ENCODE measurements around the gene R3HCC1L.
A peak's percentile ranks its signal among the peaks of the same experiment; 100 is the strongest.

The R3HCC1L gene

DNA sequence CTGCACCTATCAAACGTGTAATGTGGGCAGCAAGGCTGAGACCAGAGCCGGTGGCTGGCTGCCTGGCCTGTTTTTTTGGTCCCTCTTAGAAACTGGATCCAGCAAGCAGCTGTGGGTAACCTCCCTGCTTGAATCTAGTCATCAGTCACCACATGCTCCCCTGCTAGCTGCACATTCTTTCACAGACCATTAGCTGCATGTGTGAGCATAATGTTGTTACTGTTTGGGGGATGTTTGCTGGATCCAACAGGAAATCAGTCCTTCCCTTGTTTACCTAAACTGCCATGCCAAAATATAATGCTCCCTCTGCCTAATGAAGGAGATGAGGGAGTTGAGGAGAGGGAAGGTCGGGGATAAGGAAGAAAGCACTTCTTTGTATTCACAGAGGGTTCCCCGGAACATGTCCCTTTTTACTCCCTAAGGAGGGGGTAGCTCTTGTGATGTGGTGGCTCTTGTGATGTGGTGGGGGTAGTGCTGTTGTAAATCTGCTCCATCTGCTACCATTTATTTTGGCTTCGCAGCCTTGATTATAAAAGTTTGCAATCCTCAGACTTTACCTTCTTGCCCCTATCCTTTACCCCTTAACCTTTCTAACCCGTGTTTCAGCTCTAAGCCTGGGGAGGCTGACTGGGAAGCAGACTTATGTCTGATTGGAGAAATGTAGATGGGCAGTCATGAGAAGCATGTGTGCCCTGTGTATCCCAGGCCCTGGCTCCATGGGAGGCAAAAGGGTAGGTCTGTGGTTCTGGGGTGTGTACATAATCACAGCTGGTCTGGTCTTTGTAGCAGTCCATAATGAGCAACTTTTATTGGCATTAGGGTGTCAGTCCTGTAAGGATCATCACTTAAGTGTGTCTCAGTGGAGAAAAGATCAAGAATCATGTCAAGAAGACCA, 112.7 kb downstream of the R3HCC1L start:
- Histone ChIP-seq H3K4me1 (ENCODE audit: control insufficient read depth, insufficient read depth, low read length) (no peaks in the 10 kb centered on the region), H3K9me3 (ENCODE audit: control insufficient read depth, insufficient read depth, low read depth, low read length) (no peaks in the 10 kb centered on the region), H3K36me3 (ENCODE audit: control insufficient read depth in 2 of 2, insufficient read depth in 1 of 2, low read length in 2 of 2) (peaks cover 7 to 78% of the 10 kb centered on the region in 2 experiments), H3K4me3 (ENCODE audit: low read depth, low read length) (no peak overlapping the region), H3K27ac (ENCODE audit: extremely low read depth, low read depth, low read length) (no peak overlapping the region)
- peak; percentile 33; the same call in 1 of the 2 replicates for TF ChIP-seq GLIS1 (tag by site-specific recombination; IDR thresholded peaks at IDR 0.05)
- no peak for TF ChIP-seq ZNF707 (tag by site-specific recombination; IDR thresholded peaks at IDR 0.05)
- TF ChIP-seq ZNF560 (tag by site-specific recombination; IDR thresholded peaks at IDR 0.05; ENCODE audit: borderline replicate concordance), result no peak
- ChIA-PET POLR2A (no interaction called here), CTCF (interaction anchor here (0.9 to 6.9 kb wide), 2 partner anchors 62 to 72 kb away, joined by 3 to 67 read pairs; no protein-coding TSS in a partner anchor)

DNA sequence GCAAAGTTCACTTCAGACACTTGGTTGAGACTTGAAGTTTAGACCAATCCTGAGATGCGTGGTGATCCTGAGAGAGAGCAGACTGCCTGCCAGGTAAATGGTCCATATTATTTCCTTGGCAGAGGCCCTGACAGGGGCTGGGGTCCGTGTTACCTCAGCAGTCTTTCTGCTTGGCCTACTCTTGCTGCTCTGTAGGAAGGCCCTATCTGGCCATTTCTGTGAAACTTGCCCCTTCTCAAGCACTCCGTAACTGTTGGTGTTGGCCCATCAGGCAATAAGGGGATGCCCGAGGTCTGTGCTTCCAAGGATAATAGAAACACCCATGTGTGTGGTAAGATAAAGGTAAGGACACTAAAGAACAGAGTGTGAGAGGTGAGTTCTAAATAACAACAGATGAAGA, 113.6 kb downstream of the R3HCC1L start:
- POLR2A ChIA-PET, result no interaction called here

DNA sequence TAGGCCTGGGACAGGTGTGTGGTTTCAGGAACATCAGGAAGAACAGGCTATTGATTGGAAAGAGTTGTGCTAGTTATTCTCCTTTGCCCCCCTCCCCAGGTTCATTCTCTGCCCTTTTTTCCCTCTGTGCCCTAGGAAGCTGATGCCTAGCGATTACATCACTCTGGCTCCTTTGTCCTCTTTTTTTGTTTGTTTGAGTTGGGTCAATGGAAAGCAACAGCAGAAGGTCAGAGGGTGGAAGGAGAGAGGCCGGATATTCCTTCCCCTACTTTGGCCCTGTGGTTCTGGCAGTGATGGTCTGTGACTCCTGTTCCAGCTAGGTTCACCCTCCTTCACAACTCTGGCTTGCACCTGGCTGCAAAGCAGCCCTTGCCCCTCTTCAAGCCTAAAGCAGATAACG, 114.7 kb downstream of the R3HCC1L start:
- no peaks in the 10 kb centered on the region for H3K4me1 ChIP-seq (ENCODE audit: control insufficient read depth, insufficient read depth, low read length)
- H3K36me3 ChIP-seq (ENCODE audit: control insufficient read depth in 2 of 2, insufficient read depth in 1 of 2, low read length in 2 of 2), result peaks cover 4 to 77% of the 10 kb centered on the region in 2 experiments; a peak in 2 of 3 replicates
- H3K9me3 ChIP-seq (ENCODE audit: control insufficient read depth, insufficient read depth, low read depth, low read length), result no peaks in the 10 kb centered on the region
- ChIA-PET CTCF (interaction anchor here (0.7 to 1.0 kb wide), 2 partner anchors 13 to 60 kb away, joined by 3 to 9 read pairs; no protein-coding TSS in a partner anchor), POLR2A (no interaction called here)
- no peak for TF ChIP-seq HOXA7 (CRISPR knock-in tag; IDR thresholded peaks at IDR 0.05; ENCODE audit: borderline replicate concordance)
- no peak for TF ChIP-seq ZNF423 (tag by site-specific recombination; IDR thresholded peaks at IDR 0.05)
- TF ChIP-seq GLI2 (tag by site-specific recombination; IDR thresholded peaks at IDR 0.05; ENCODE audit: borderline replicate concordance, low read depth), result no peak
- no peak for TF ChIP-seq GLIS2 (tag by site-specific recombination; IDR thresholded peaks at IDR 0.05)
- no peak overlapping the region for H3K27ac ChIP-seq (ENCODE audit: extremely low read depth, low read depth, low read length)
- H3K4me3 ChIP-seq (ENCODE audit: low read depth, low read length), result no peak overlapping the region

More for the DNA sequence above, 113.6 kb downstream of the R3HCC1L start:
- CTCF ChIA-PET, result interaction anchor here (1.0 kb wide), 1 partner anchor 61 kb away, joined by 9 read pairs; no protein-coding TSS in a partner anchor
- no peak overlapping the region for H3K27ac ChIP-seq (ENCODE audit: extremely low read depth, low read depth, low read length)
- H3K9me3 ChIP-seq (ENCODE audit: control insufficient read depth, insufficient read depth, low read depth, low read length), result no peaks in the 10 kb centered on the region
- no peaks in the 10 kb centered on the region for H3K4me1 ChIP-seq (ENCODE audit: control insufficient read depth, insufficient read depth, low read length)
- no peak overlapping the region for H3K4me3 ChIP-seq (ENCODE audit: low read depth, low read length)
- H3K36me3 ChIP-seq (ENCODE audit: control insufficient read depth in 2 of 2, insufficient read depth in 1 of 2, low read length in 2 of 2), result peaks cover 7 to 81% of the 10 kb centered on the region in 2 experiments; a peak in 2 of 3 replicates
- TF ChIP-seq ZFP69B (tag by site-specific recombination; IDR thresholded peaks at IDR 0.05), result no peak
- no peak for TF ChIP-seq ZNF792 (tag by site-specific recombination; IDR thresholded peaks at IDR 0.05)
- no peak for TF ChIP-seq FEZF1 (tag by site-specific recombination; IDR thresholded peaks at IDR 0.05)
- no peak for TF ChIP-seq ZNF138 (tag by site-specific recombination; IDR thresholded peaks at IDR 0.05; ENCODE audit: borderline replicate concordance)
- TF ChIP-seq SCRT1 (tag by site-specific recombination; IDR thresholded peaks at IDR 0.05; ENCODE audit: borderline replicate concordance), result no peak
- no peak for TF ChIP-seq BCL11A (tag by site-specific recombination; IDR thresholded peaks at IDR 0.05; ENCODE audit: low read depth)
- no peak for TF ChIP-seq ZNF404 (tag by site-specific recombination; IDR thresholded peaks at IDR 0.05)
- TF ChIP-seq HOXA7 (CRISPR knock-in tag; IDR thresholded peaks at IDR 0.05; ENCODE audit: borderline replicate concordance), result no peak
- TF ChIP-seq ZNF433 (tag by site-specific recombination; IDR thresholded peaks at IDR 0.05; ENCODE audit: low read depth), result no peak
- TF ChIP-seq GLI4 (tag by site-specific recombination; IDR thresholded peaks at IDR 0.05), result no peak
- TF ChIP-seq, protein P1, sequence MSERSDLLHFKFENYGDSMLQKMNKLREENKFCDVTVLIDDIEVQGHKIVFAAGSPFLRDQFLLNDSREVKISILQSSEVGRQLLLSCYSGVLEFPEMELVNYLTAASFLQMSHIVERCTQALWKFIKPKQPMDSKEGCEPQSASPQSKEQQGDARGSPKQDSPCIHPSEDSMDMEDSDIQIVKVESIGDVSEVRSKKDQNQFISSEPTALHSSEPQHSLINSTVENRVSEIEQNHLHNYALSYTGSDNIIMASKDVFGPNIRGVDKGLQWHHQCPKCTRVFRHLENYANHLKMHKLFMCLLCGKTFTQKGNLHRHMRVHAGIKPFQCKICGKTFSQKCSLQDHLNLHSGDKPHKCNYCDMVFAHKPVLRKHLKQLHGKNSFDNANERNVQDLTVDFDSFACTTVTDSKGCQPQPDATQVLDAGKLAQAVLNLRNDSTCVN (tag by site-specific recombination; optimal IDR thresholded peaks at IDR 0.05), result no peak
- no peak for TF ChIP-seq INSM2 (tag by site-specific recombination; IDR thresholded peaks at IDR 0.05)
- TF ChIP-seq ZNF292 (tag by site-specific recombination; IDR thresholded peaks at IDR 0.05; ENCODE audit: borderline replicate concordance, low read depth), result no peak
- no peak for TF ChIP-seq ZNF621 (tag by site-specific recombination; IDR thresholded peaks at IDR 0.05)
- TF ChIP-seq, protein P2, sequence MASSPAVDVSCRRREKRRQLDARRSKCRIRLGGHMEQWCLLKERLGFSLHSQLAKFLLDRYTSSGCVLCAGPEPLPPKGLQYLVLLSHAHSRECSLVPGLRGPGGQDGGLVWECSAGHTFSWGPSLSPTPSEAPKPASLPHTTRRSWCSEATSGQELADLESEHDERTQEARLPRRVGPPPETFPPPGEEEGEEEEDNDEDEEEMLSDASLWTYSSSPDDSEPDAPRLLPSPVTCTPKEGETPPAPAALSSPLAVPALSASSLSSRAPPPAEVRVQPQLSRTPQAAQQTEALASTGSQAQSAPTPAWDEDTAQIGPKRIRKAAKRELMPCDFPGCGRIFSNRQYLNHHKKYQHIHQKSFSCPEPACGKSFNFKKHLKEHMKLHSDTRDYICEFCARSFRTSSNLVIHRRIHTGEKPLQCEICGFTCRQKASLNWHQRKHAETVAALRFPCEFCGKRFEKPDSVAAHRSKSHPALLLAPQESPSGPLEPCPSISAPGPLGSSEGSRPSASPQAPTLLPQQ (tag by site-specific recombination; IDR thresholded peaks at IDR 0.05), result no peak
- no peak for TF ChIP-seq ZNF76 (tag by site-specific recombination; IDR thresholded peaks at IDR 0.05; ENCODE audit: borderline replicate concordance, low read depth)
- no peak for TF ChIP-seq ZNF610 (tag by site-specific recombination; IDR thresholded peaks at IDR 0.05; ENCODE audit: borderline replicate concordance)

Measured in HEK293 (cell line).